HG03097 (cell line): ENCODE results near the gene UBAP1.
"Not testable (repeated sequence)": the region's sequence is repeated elsewhere in the genome, so short reads cannot be mapped to it uniquely, and the experiment has no call there.

Experiments used
- ATAC-seq: cut with Tn5 transposase; IDR thresholded peaks from one replicate; pipeline ENCODE4 v1.9.1; 2021; ENCODE audit not compliant: unreplicated experiment, low FRiP score

Gene UBAP1

DNA sequence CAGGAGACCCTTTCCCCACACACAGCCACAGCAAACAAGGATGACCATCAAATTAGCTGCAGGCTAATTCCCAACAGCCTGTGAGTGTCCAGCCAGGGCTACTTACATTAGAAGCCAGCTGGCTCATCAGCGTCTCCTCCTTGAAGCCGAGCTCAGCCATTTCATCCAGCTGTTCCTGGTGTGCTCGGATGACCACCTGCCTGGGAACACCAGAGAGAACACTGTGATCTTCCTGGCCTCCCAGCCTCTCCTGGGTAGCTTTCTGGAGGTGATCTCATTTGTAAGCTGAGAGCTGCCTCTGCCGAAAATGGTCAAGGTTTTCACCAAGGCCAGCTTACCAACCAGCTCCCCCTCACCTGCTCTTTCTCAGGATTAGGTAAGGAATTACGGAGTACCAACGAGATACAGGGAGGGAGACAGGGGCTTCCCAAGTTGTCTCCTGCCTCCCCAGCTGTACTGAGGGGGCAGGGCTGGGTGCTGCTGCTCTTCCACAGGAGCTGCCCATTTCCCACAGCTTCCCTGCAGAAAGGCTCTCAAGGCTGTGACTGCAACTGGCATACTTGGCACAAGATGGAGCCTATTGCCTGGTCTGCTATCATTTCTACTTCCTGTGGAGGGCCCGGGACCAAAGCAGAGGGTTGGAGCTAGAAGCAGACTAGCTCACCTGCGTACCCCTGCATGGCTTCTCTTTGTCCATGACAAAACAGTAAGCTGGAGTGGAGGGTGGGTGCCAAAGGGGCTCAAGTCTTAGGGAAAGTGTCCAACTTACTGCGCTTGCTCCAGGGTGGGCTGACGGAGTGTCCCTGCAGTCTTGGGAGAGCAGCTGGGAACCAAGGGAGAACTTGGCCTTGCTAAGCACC lies 76.4 kb downstream of the UBAP1 start:
- ATAC-seq = no peak

DNA sequence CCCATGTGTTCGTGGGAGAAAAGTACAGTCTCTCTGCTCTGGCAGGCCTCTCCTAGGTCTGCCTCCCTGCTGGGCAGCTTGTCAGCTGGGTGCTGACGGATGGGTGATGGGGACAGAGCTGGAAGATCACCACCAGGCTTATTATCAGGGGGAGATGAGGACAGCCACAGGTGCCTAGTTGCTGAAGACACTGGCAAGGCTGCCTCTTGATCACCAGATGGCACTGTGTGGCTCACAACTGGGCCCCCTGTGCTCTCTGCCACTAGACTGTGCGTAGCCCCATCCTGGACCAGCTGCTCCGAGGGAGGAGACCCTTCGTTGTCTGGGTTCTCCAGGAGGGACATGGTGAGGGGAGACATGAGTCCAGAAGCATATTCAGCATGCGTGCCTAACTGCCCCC lies 77.3 kb downstream of the UBAP1 start:
- ATAC-seq = no peak

GRCh38 chr9:34256987-34257585 lies 78.2 kb downstream of the UBAP1 start:
- ATAC-seq = no peak

GRCh38 chr9:34259315-34259714 lies 80.5 kb downstream of the UBAP1 start:
- ATAC-seq = no peak

GRCh38 chr9:34262971-34263370 lies 84.1 kb downstream of the UBAP1 start:
- ATAC-seq = no peak

- ATAC-seq = no peak
These were observed 88.8 kb downstream of the UBAP1 start for GRCh38 chr9:34267660-34268059.

- ATAC-seq = no peak
These were observed 92.6 kb downstream of the UBAP1 start for GRCh38 chr9:34271265-34272006.

DNA sequence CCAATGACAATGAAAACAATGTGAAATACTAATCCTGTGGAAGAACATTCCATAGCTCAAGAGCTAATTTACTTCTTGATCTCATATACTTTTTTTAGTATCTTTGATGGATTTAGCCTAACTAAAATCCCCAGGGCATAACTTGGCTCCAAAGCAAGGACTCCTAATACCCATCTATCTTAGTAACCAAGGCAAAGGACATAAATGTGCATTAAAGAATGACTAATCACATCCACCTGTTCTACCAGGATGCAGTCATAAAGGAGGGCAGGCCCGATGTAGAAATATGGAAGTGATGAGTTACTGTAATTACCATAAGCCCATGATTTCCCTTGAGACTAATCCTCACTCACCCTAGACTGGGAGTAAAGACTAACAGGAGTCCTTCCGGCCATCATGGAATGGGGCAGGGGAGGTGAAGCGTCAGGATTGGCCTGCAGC lies 93.3 kb downstream of the UBAP1 start:
- ATAC-seq = no peak

GRCh38 chr9:34273588-34273987 lies 94.7 kb downstream of the UBAP1 start:
- ATAC-seq = not testable (repeated sequence)

DNA sequence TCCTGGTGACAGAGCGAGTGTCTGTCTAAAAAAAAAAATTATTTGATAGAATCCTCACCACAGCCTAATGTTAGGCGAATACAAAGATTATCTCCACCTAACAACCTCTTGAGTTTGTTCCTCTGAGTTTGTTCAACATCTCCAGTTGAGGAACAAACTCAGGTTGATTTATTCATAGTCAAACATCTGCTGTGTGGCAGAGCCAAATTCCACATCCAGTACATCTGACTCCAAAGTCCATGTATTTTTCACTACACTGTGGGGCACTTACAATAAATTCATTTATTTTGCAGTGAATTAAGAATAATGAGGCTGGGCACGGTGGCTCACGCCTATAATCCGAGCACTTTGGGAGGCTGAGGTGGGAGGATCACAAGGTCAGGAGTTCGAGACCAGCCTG lies 97.0 kb downstream of the UBAP1 start:
- ATAC-seq = no peak

- ATAC-seq = no peak
These were observed 97.9 kb downstream of the UBAP1 start for GRCh38 chr9:34276772-34277171.

GRCh38 chr9:34279411-34279810 lies 100.6 kb downstream of the UBAP1 start:
- ATAC-seq = no peak

DNA sequence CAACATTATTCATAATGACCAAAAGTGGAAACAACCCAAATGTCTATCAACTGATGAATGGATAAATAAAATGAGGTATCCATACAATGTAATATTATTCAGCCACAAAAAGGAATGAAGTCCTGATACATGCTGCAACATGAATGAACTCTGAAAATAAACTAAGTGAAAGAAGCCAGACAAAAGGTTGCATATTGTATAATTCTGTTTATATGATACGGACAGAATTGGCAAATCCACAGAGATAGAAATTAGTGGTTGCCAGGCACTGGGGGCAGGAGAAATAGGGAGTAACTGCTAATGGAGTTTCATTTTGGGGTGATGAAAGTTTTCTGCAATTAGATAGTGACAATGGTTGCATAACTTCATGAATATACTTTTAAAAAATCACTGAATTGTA lies 103.3 kb downstream of the UBAP1 start:
- no peak for ATAC-seq

DNA sequence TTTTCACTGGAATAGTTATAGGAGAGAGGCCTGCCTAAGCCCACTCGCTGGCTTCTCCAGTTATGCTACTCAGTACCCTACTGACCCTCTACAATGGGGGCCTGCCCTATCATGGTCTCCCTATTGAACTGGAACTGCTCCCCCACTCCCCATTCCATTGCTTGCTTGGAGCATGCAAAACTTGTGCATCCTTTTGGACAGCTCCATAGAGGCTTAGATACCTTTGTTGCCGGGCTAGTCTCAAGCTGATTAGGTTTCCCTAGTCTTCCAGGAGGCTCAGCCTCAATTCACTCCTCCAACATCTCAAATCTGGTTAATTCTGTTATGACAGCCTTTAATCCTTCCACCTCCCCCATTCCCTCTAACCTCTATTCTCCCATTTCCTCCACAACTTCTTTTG lies 110.3 kb downstream of the UBAP1 start:
- no peak for ATAC-seq

GRCh38 chr9:34291023-34291422 lies 112.2 kb downstream of the UBAP1 start:
- ATAC-seq = no peak

- ATAC-seq = no peak
These were observed 112.6 kb downstream of the UBAP1 start for GRCh38 chr9:34291423-34291822.

GRCh38 chr9:34292552-34292951 lies 113.7 kb downstream of the UBAP1 start:
- ATAC-seq = no peak

GRCh38 chr9:34301064-34301463 lies 122.2 kb downstream of the UBAP1 start:
- ATAC-seq = not testable (repeated sequence)
